H9 (cell line): ENCODE measurements around the gene TMEM178B. TPM values are rescaled to one million over a fixed set of nuclear protein-coding genes. Genes with fewer than 3 reads are reported as not detected.

Source experiments
- DNase-seq: peaks from one replicate; pipeline ENCODE4 v3.0.0-alpha.2; 2017
- H2AFZ ChIP-seq: one replicate; pipeline ENCODE4 v1.6.1; 2013; ENCODE audit warnings: mild to moderate bottlenecking, low read length, control low read depth, moderate library complexity
- H2AK5ac ChIP-seq: 2 replicates; pipeline ENCODE4 v1.6.1; 2013; ENCODE audit warnings: low read length, control low read depth, mixed read lengths; ENCODE audit not compliant: insufficient read length
- H2BK120ac ChIP-seq: one replicate; pipeline ENCODE4 v1.6.1; 2013; ENCODE audit warnings: low read depth, mild to moderate bottlenecking, low read length, control low read depth, inconsistent platforms; ENCODE audit not compliant: poor library complexity, severe bottlenecking
- H2BK12ac ChIP-seq: 2 replicates; pipeline ENCODE4 v1.6.1; 2013; ENCODE audit warnings: low read length, control low read depth, mixed read lengths, low read depth; ENCODE audit not compliant: insufficient read length
- H2BK15ac ChIP-seq: 2 replicates; pipeline ENCODE4 v1.6.1; 2013; ENCODE audit warnings: low read depth, low read length, control low read depth
- H2BK20ac ChIP-seq: one replicate; pipeline ENCODE4 v1.6.1; 2013; ENCODE audit warnings: low read depth, mild to moderate bottlenecking, low read length, control low read depth, inconsistent platforms; ENCODE audit not compliant: poor library complexity, severe bottlenecking
- H2BK5ac ChIP-seq: 2 replicates; pipeline ENCODE4 v1.6.1; 2013; ENCODE audit warnings: low read length, control low read depth, mixed read lengths; ENCODE audit not compliant: insufficient read length
- H3K14ac ChIP-seq: 2 replicates; pipeline ENCODE4 v1.6.1; 2013; ENCODE audit warnings: low read length, control low read depth; ENCODE audit not compliant: insufficient read depth
- H3K18ac ChIP-seq: 2 replicates; pipeline ENCODE4 v1.6.1; 2013; ENCODE audit warnings: low read depth, mild to moderate bottlenecking, mixed read lengths, low read length, control low read depth; ENCODE audit not compliant: insufficient read length
- H3K23ac ChIP-seq: 2 replicates; pipeline ENCODE4 v1.6.1; 2013; ENCODE audit warnings: low read length, control low read depth, mixed read lengths, low read depth; ENCODE audit not compliant: insufficient read length
- H3K23me2 ChIP-seq: 2 replicates; pipeline ENCODE4 v1.6.1; 2013; ENCODE audit warnings: low read depth, mild to moderate bottlenecking, mixed read lengths, low read length, control low read depth; ENCODE audit not compliant: insufficient read length, poor library complexity, severe bottlenecking
- H3K27ac ChIP-seq: 2 replicates; pipeline ENCODE4 v1.5.1; 2013; ENCODE audit warnings: low read length, control low read depth, mixed read lengths, low read depth; ENCODE audit not compliant: insufficient read length
- H3K27me3 ChIP-seq: 2 replicates; pipeline ENCODE4 v1.6.1; 2013; ENCODE audit warnings: low read length, control low read depth, inconsistent platforms; ENCODE audit not compliant: insufficient read depth
- H3K4ac ChIP-seq: 2 replicates; pipeline ENCODE4 v1.6.1; 2013; ENCODE audit warnings: low read depth, mild to moderate bottlenecking, control low read depth, inconsistent platforms, low read length, moderate library complexity
- H3K4me1 ChIP-seq: 2 replicates; pipeline ENCODE4 v1.6.1; 2013; ENCODE audit warnings: low read length, control low read depth, inconsistent platforms; ENCODE audit not compliant: insufficient read depth
- H3K4me2 ChIP-seq: 2 replicates; pipeline ENCODE4 v1.6.1; 2013; ENCODE audit warnings: low read length, control low read depth, mixed read lengths; ENCODE audit not compliant: insufficient read length, insufficient read depth
- H3K56ac ChIP-seq: 2 replicates; pipeline ENCODE4 v1.6.1; 2013; ENCODE audit warnings: low read depth, mild to moderate bottlenecking, mixed read lengths, low read length, control low read depth; ENCODE audit not compliant: insufficient read length
- H3K79me1 ChIP-seq: 2 replicates; pipeline ENCODE4 v1.6.1; 2013; ENCODE audit warnings: low read depth, mild to moderate bottlenecking, moderate library complexity, low read length, control low read depth, inconsistent platforms; ENCODE audit not compliant: insufficient read depth, poor library complexity, severe bottlenecking
- H3K79me2 ChIP-seq: 2 replicates; pipeline ENCODE4 v1.6.1; 2013; ENCODE audit warnings: low read length, control low read depth, inconsistent platforms; ENCODE audit not compliant: insufficient read depth
- H3K9ac ChIP-seq: 2 replicates; pipeline ENCODE4 v1.6.1; 2013; ENCODE audit warnings: low read length, control low read depth, mixed read lengths; ENCODE audit not compliant: insufficient read length; ENCODE audit errors: extremely low read depth
- H3K9me3 ChIP-seq: one replicate; pipeline ENCODE4 v1.6.1; 2013; ENCODE audit warnings: low read depth, low read length, inconsistent platforms; ENCODE audit not compliant: control insufficient read depth
- H3T11ph ChIP-seq: one replicate; pipeline ENCODE4 v1.6.1; 2013; ENCODE audit warnings: mild to moderate bottlenecking, low read length, control low read depth, inconsistent platforms
- H4K20me1 ChIP-seq: one replicate; pipeline ENCODE4 v1.6.1; 2013; ENCODE audit not compliant: control insufficient read depth, insufficient read length, insufficient read depth
- H4K5ac ChIP-seq: 2 replicates; pipeline ENCODE4 v1.6.1; 2013; ENCODE audit warnings: low read depth, mild to moderate bottlenecking, mixed read lengths, low read length, control low read depth; ENCODE audit not compliant: insufficient read length
- H4K8ac ChIP-seq: replicated peaks from 2 replicates; pipeline ENCODE4 v1.6.1; 2013; ENCODE audit warnings: low read length, control low read depth, mixed read lengths, low read depth; ENCODE audit not compliant: insufficient read length
- H4K91ac ChIP-seq: 2 replicates; pipeline ENCODE4 v1.6.1; 2013; ENCODE audit warnings: low read depth, mild to moderate bottlenecking, moderate library complexity, mixed read lengths, low read length, control low read depth; ENCODE audit not compliant: insufficient read length
- H3K27ac Mint-ChIP-seq, 3 experiments: 2 replicates in 2 of 3; 3 replicates in 1 of 3; pipeline ENCODE4 v1.8.0; 2020 to 2021; ENCODE audit warnings: mixed read lengths in 3 of 3, mild to moderate bottlenecking in 1 of 3, moderate library complexity in 1 of 3
- H3K27me3 Mint-ChIP-seq: 2 replicates; pipeline ENCODE4 v1.8.0; 2021; ENCODE audit warnings: low read depth, mild to moderate bottlenecking, moderate library complexity, mixed read lengths
- H3K36me3 Mint-ChIP-seq, 3 experiments: 2 replicates in 2 of 3; 3 replicates in 1 of 3; pipeline ENCODE4 v1.8.0; 2020 to 2021; ENCODE audit warnings: low read depth in 3 of 3, mixed read lengths in 3 of 3; ENCODE audit not compliant: insufficient read depth in 1 of 3
- H3K4me1 Mint-ChIP-seq, 2 experiments: 2 replicates each; pipeline ENCODE4 v1.8.0; 2020; ENCODE audit warnings: mixed read lengths in 2 of 2
- H3K4me3 Mint-ChIP-seq, 2 experiments: 2 replicates in 1 of 2; 3 replicates in 1 of 2; pipeline ENCODE4 v1.8.0; 2020 to 2021; ENCODE audit warnings: mild to moderate bottlenecking in 2 of 2, mixed read lengths in 2 of 2, moderate library complexity in 1 of 2
- H3K9me3 Mint-ChIP-seq, 2 experiments: 2 replicates in 1 of 2; 3 replicates in 1 of 2; pipeline ENCODE4 v1.8.0; 2020; ENCODE audit warnings: mild to moderate bottlenecking in 2 of 2, mixed read lengths in 2 of 2, moderate library complexity in 1 of 2
- CTCF ChIP-seq: fragments of 200-600 bp; sonication (generic); conservative IDR thresholded peaks from 3 replicates; pipeline ENCODE4 v1.8.0; 2021; ENCODE audit warnings: antibody characterized with exemption, mild to moderate bottlenecking
- WGBS: extraction: QIAGEN DNeasy Blood & Tissue Kit; methylation state at CpG from one replicate; pipeline ENCODE4 v1.1.7; 2013; ENCODE audit warnings: missing lambda C conversion rate, low lambda C conversion rate, mixed read lengths; ENCODE audit not compliant: insufficient read length; ENCODE audit errors: extremely low coverage; 5-methylcytosine and 5-hydroxymethylcytosine counted together
- total RNA-seq: library from RNA; stranded (reverse); gene quantifications from 2 replicates; pipeline ENCODE4 v1.2.1, GENCODE V29; 2021

The TMEM178B gene
- total RNA-seq, 1 experiment from 2014 or later = 11.3 TPM

DNA sequence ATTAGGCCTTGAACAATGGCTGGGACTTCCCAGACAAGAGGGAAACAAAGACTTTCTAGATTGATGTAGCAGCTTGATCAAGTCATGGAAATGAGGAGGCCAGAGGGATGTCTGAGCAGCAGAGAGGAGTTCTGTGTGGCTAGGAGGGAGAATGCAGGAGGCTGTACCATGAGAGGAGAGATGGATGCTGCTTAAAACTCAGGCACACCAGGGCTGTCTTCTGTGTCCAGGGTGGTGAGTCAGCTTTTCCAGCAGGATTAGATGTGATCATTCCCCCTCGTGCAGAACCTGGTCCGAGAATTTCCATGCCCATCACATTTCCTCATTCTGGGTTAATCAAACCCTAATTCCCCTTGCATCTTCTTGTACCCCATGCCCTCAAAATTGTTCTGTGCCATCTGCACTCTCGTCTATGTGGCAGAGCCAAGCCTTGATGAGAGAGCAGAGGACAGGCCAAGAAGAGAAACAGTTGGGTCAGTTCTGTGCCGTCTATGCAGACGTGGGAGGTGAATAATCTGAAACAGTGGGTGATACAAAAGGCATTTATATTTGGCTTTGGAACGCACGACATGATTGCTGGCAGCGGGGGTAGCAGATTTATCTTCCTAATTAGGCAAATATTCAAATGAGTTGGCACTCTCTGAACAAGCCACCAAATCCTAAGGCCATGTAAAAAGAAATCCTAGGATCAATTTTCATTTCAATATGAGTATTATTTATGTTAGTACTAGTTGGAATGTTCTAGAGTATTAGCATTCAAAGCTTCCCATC lies 160.7 kb downstream of the TMEM178B start:
- no peaks in the 10 kb centered on the region for H3K9me3 ChIP-seq
- no peaks in the 10 kb centered on the region for H3K23me2 ChIP-seq
- no peak overlapping the region for H3K27ac Mint-ChIP-seq
- no peaks in the 10 kb centered on the region; the same call in 1 of the 2 replicates for H3K79me2 ChIP-seq
- H2AK5ac ChIP-seq = no peak overlapping the region
- TF ChIP-seq CTCF = no peak
- WGBS = no CpG with 5 or more reads among the region's 8 CpGs
- H3K79me1 ChIP-seq = no peaks in the 10 kb centered on the region
- H3K36me3 Mint-ChIP-seq = no peaks in the 10 kb centered on the region
- no peak overlapping the region for H4K8ac ChIP-seq
- peaks cover 3% of the 10 kb centered on the region for H3K27me3 Mint-ChIP-seq
- no peak overlapping the region for H3K27ac ChIP-seq
- no peaks in the 10 kb centered on the region for H3K9me3 Mint-ChIP-seq
- DNase-seq = no peak
- no peak overlapping the region for H3K4me3 Mint-ChIP-seq
- H3K4me2 ChIP-seq = no peak overlapping the region
- no peak overlapping the region for H2BK120ac ChIP-seq
- no peak overlapping the region for H3K56ac ChIP-seq
- no peak overlapping the region for H4K91ac ChIP-seq
- H2BK15ac ChIP-seq = no peak overlapping the region
- no peak overlapping the region for H3T11ph ChIP-seq
- no peak overlapping the region for H2BK20ac ChIP-seq
- no peak overlapping the region for H2BK5ac ChIP-seq
- no peak overlapping the region for H3K4ac ChIP-seq
- peaks cover 25 to 31% of the 10 kb centered on the region in 2 experiments for H3K4me1 Mint-ChIP-seq
- H3K23ac ChIP-seq = no peak overlapping the region
- H3K4me1 ChIP-seq = peaks cover 6% of the 10 kb centered on the region; the same call in 1 of the 2 replicates
- H4K20me1 ChIP-seq = no peaks in the 10 kb centered on the region
- H3K18ac ChIP-seq = no peak overlapping the region
- H3K27me3 ChIP-seq = no peaks in the 10 kb centered on the region
- H2BK12ac ChIP-seq = no peak overlapping the region
- H2AFZ ChIP-seq = no peak overlapping the region
- H3K9ac ChIP-seq = no peak overlapping the region
- no peak overlapping the region for H4K5ac ChIP-seq
- H3K14ac ChIP-seq = no peak overlapping the region; the same call in 1 of the 2 replicates
